ENCODE data around the gene MBLAC1. TPM values are rescaled to one million over a fixed set of nuclear protein-coding genes. Genes with fewer than 3 reads are reported as not detected.

The MBLAC1 gene
- total RNA-seq, 1 experiment from 2014 or later, result 3.2 TPM

DNA sequence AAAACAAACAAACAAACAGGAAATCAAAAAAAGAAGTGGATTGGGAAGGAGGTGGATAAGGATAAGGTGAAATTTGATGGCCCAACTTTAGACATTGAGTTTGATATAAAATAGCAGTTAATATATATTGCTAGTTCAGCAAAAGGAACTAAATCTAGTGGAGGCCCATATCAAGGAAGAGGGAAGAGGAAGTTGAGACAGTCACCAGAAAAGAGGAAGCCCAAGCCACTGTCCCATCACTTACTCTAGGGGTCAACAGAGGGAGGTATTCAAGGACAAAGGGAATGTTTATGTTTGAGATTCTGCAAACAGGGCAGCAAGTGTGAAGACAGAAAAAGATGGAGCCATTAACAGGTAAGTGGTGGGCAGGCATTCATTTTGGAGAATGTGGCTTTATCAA lies 25.6 kb downstream of the MBLAC1 start:
- H3K4me3 ChIP-seq (ENCODE audit: low read depth, low read length), result no peak overlapping the region
- Mint-ChIP-seq H3K9me3 (ENCODE audit: unreplicated experiment) (no peaks in the 10 kb centered on the region), H3K4me3 (ENCODE audit: unreplicated experiment) (no peak overlapping the region), H3K27me3 (ENCODE audit: insufficient read depth, unreplicated experiment) (no peaks in the 10 kb centered on the region), H3K4me1 (ENCODE audit: low read depth, unreplicated experiment) (peaks cover 20% of the 10 kb centered on the region), H3K27ac (ENCODE audit: unreplicated experiment) (no peak overlapping the region), H3K36me3 (ENCODE audit: insufficient read depth, unreplicated experiment) (peaks cover 78% of the 10 kb centered on the region)
- ChIA-PET POLR2A (no interaction called here), CTCF (interaction anchor here (0.6 kb wide), 1 partner anchor 1728 kb away, joined by 3 read pairs; no protein-coding TSS in a partner anchor)
- peaks cover 14% of the 10 kb centered on the region for H3K4me1 ChIP-seq
- intact Hi-C loops (cut with micrococcal nuclease; ENCODE audit: unreplicated experiment), result no loop called here
- no peaks in the 10 kb centered on the region for H3K9me3 ChIP-seq
- no peaks in the 10 kb centered on the region; the same call in 1 of the 2 replicates for H3K36me3 ChIP-seq (ENCODE audit: control insufficient read depth, insufficient read depth, low read length)
- no peak for DNase-seq
- no TSS peak for BruUV-seq (replicated peaks)
- TF ChIP-seq CTCF (IDR thresholded peaks at IDR 0.05; ENCODE audit: insufficient read depth in 1 of 2, low read depth in 1 of 2, low read length in 1 of 2, severe bottlenecking in 1 of 2, unreplicated experiment in 1 of 2), result no peak
- H3K27me3 ChIP-seq (replicated peaks; ENCODE audit: control insufficient read depth, insufficient read depth, low read length), result no peaks in the 10 kb centered on the region

DNA sequence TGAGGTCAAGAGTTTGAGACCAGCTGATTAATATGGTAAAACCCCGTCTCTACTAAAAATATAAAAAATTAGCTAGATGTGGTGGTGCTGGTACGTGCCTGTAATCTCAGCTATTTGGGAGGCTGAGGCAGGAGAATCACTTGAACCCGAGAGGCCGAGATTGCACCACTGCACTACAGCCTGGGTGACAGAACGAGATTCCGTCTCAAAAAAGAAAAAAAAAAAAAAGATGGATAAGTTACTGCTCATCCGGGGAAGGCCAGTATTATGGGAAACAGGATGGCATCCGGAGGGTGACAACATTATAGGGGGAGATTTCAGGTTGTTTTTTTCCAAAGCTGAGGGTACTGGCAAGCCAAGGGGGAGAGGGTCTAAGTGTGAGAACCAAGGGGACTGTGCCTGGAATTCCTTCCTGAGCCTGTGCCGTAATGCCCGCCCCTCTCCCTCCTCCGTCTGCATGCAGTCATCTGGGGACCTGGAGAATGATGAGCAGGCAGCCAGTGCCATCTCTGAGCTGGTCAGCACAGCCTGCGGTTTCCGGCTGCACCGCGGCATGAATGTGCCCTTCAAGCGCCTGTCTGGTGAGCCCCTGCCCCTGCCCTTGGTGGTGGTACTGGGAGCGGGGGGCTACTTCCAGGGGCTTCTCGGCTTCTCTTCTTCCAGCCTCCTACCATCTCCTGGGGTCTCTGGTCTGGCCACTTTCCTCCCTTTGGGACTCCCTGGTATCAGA lies 26.3 kb downstream of the MBLAC1 start:
- H3K4me3 Mint-ChIP-seq (ENCODE audit: unreplicated experiment), result no peak overlapping the region
- POLR2A ChIA-PET, result no interaction called here
- no peaks in the 10 kb centered on the region; the same call in 1 of the 2 replicates for H3K36me3 ChIP-seq (ENCODE audit: control insufficient read depth, insufficient read depth, low read length)
- no peaks in the 10 kb centered on the region for H3K9me3 Mint-ChIP-seq (ENCODE audit: unreplicated experiment)
- intact Hi-C loops (cut with micrococcal nuclease; ENCODE audit: unreplicated experiment), result no loop called here
- H3K9me3 ChIP-seq, result no peaks in the 10 kb centered on the region
- peaks cover 25% of the 10 kb centered on the region for H3K4me1 Mint-ChIP-seq (ENCODE audit: low read depth, unreplicated experiment)
- no peak overlapping the region for H3K27ac Mint-ChIP-seq (ENCODE audit: unreplicated experiment)
- TF ChIP-seq CTCF (IDR thresholded peaks at IDR 0.05; ENCODE audit: insufficient read depth in 1 of 2, low read depth in 1 of 2, low read length in 1 of 2, severe bottlenecking in 1 of 2, unreplicated experiment in 1 of 2), result no peak
- BruUV-seq (replicated peaks), result no TSS peak
- H3K4me1 ChIP-seq, result peaks cover 18% of the 10 kb centered on the region
- CTCF ChIA-PET, result interaction anchor here (0.6 kb wide), 1 partner anchor 1727 kb away, joined by 3 read pairs; no protein-coding TSS in a partner anchor
- H3K4me3 ChIP-seq (ENCODE audit: low read depth, low read length), result no peak overlapping the region
- H3K27me3 Mint-ChIP-seq (ENCODE audit: insufficient read depth, unreplicated experiment), result no peaks in the 10 kb centered on the region
- H3K36me3 Mint-ChIP-seq (ENCODE audit: insufficient read depth, unreplicated experiment), result peaks cover 84% of the 10 kb centered on the region
- no peak for DNase-seq
- H3K27me3 ChIP-seq (replicated peaks; ENCODE audit: control insufficient read depth, insufficient read depth, low read length), result no peaks in the 10 kb centered on the region

- no TSS peak for BruUV-seq (replicated peaks)
- H3K4me1 Mint-ChIP-seq (ENCODE audit: low read depth, unreplicated experiment), result peaks cover 25% of the 10 kb centered on the region
- intact Hi-C loops (cut with micrococcal nuclease; ENCODE audit: unreplicated experiment), result no loop called here
- Histone ChIP-seq H3K36me3 (ENCODE audit: control insufficient read depth, insufficient read depth, low read length) (no peaks in the 10 kb centered on the region; the same call in 1 of the 2 replicates), H3K27me3 (replicated peaks; ENCODE audit: control insufficient read depth, insufficient read depth, low read length) (no peaks in the 10 kb centered on the region), H3K4me3 (ENCODE audit: low read depth, low read length) (no peak overlapping the region), H3K9me3 (no peaks in the 10 kb centered on the region), H3K4me1 (peaks cover 18% of the 10 kb centered on the region)
- no peaks in the 10 kb centered on the region for H3K9me3 Mint-ChIP-seq (ENCODE audit: unreplicated experiment)
- H3K27ac Mint-ChIP-seq (ENCODE audit: unreplicated experiment), result no peak overlapping the region
- POLR2A ChIA-PET, result no interaction called here
- DNase-seq, result no peak
- no peak overlapping the region for H3K4me3 Mint-ChIP-seq (ENCODE audit: unreplicated experiment)
- CTCF ChIA-PET, result interaction anchor here (0.6 kb wide), 1 partner anchor 1025 kb away, joined by 3 read pairs; no protein-coding TSS in a partner anchor
- no peak for TF ChIP-seq CTCF (IDR thresholded peaks at IDR 0.05; ENCODE audit: insufficient read depth in 1 of 2, low read depth in 1 of 2, low read length in 1 of 2, severe bottlenecking in 1 of 2, unreplicated experiment in 1 of 2)
- no peaks in the 10 kb centered on the region for H3K27me3 Mint-ChIP-seq (ENCODE audit: insufficient read depth, unreplicated experiment)
- peaks cover 85% of the 10 kb centered on the region for H3K36me3 Mint-ChIP-seq (ENCODE audit: insufficient read depth, unreplicated experiment)
Observed at GRCh38 chr7:100153708-100154535, 27.2 kb downstream of the MBLAC1 start.
